ENCODE measurements around the gene AKT3.
"Not testable (repeated sequence)": the region's sequence is repeated elsewhere in the genome, so short reads cannot be mapped to it uniquely, and the experiment has no call there.

Gene AKT3

GRCh38 chr1:243658594-243659105 lies 191.4 kb downstream of the AKT3 start:
- DNase-seq (ENCODE audit: low spot score), result no peak
- TF ChIP-seq CTCF (IDR thresholded peaks at IDR 0.05; ENCODE audit: borderline replicate concordance, control extremely low read depth, extremely low read depth, insufficient read depth, missing control alignments), result no peak
- in situ Hi-C loops (cut with MboI; ENCODE audit: low sequenced_read_pairs, unreplicated experiment), result no loop called here

DNA sequence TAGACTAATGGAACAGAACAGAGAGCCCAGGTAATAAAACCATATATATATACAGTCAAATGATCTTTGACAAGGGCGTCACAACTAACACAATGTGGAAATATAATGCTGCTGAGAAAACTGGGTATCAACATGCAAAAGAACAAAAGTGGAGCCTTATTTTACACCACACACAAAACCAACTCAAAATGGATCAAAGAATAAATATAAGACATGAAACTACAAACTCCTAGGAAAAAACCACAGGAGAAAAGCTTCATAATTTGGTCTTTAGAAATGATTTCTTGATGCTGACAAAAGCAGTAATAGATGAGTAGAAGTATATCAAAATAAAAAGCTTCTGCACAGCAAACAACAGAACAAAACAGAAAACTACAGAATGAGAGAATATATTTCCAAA lies 192.2 kb downstream of the AKT3 start:
- DNase-seq (ENCODE audit: low spot score), result no peak
- in situ Hi-C loops (cut with MboI; ENCODE audit: low sequenced_read_pairs, unreplicated experiment), result no loop called here
- no peak for TF ChIP-seq CTCF (IDR thresholded peaks at IDR 0.05; ENCODE audit: borderline replicate concordance, control extremely low read depth, extremely low read depth, insufficient read depth, missing control alignments)

DNA sequence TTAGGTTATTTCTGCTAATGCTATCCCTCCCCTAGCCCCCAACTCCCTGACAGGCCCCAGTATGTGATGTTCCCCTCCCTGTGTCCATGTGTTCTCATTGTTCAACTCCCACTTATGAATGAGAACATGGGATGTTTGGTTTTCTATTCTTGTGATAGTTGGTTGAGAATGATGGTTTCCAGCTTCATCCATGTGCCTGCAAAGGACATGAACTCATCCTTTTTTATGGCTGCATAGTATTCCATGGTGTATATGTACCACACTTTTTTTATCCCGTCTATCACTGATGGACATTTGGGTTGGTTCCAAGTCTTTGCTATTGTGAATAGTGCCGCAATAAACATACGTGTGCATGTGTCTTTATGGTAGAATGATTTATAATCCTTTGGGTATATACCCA lies 200.5 kb downstream of the AKT3 start:
- DNase-seq (ENCODE audit: low spot score); in situ Hi-C loops (cut with MboI; ENCODE audit: low sequenced_read_pairs, unreplicated experiment): not testable (repeated sequence)

GRCh38 chr1:243646841-243647240 lies 203.2 kb downstream of the AKT3 start:
- TF ChIP-seq CTCF (IDR thresholded peaks at IDR 0.05; ENCODE audit: borderline replicate concordance, control extremely low read depth, extremely low read depth, insufficient read depth, missing control alignments), result no peak
- in situ Hi-C loops (cut with MboI; ENCODE audit: low sequenced_read_pairs, unreplicated experiment), result no loop called here
- no peak for DNase-seq (ENCODE audit: low spot score)

DNA sequence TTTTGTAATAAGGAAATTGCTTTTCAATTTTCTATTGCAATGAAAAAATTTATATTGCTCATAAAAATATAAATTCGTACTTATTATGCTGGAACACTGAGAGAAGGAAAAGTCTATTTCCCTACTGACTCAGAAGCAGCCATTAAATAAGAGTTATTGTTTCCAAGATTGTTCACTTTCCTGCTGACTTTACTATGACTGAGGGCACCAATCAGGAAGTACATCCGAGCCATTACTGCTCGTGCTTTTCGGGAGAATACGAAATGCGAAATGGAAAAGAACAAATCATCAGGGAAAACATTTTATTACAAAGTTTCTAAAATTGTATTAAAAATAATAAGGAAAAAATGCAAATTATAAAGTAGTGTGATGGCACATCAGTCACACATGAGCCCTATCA lies 204.8 kb downstream of the AKT3 start:
- no peak for TF ChIP-seq CTCF (IDR thresholded peaks at IDR 0.05; ENCODE audit: borderline replicate concordance, control extremely low read depth, extremely low read depth, insufficient read depth, missing control alignments)
- DNase-seq (ENCODE audit: low spot score), result no peak
- in situ Hi-C loops (cut with MboI; ENCODE audit: low sequenced_read_pairs, unreplicated experiment), result no loop called here

DNA sequence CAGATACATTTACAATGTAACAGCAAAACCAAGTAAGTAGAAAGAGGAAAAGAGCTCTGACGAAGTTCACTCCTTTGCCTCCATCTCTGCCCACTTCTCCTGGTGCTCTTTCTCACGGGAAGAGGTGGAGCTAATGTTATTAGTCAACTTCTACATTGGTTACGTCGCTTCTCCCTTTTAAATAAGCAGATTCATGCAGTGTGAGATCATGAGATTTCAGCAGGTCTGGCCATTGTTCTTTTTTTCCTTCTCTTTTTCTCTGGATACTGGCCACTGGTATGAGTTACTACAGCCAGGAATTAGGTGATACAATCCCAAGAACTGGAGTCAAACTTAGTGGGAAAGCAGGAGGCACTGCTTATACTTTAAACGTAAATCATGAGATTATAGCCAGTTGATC lies 207.1 kb downstream of the AKT3 start:
- in situ Hi-C loops (cut with MboI; ENCODE audit: low sequenced_read_pairs, unreplicated experiment), result no loop called here
- no peak for DNase-seq (ENCODE audit: low spot score)
- TF ChIP-seq CTCF (IDR thresholded peaks at IDR 0.05; ENCODE audit: borderline replicate concordance, control extremely low read depth, extremely low read depth, insufficient read depth, missing control alignments), result no peak

- no peak for DNase-seq (ENCODE audit: low spot score)
- no peak for TF ChIP-seq CTCF (IDR thresholded peaks at IDR 0.05; ENCODE audit: borderline replicate concordance, control extremely low read depth, extremely low read depth, insufficient read depth, missing control alignments)
- in situ Hi-C loops (cut with MboI; ENCODE audit: low sequenced_read_pairs, unreplicated experiment), result no loop called here
Observed at GRCh38 chr1:243639027-243639658, 210.9 kb downstream of the AKT3 start.

All from GM13976 (cell line).